ENCODE results near the gene PPARGC1A. TPM values are rescaled to one million over a fixed set of nuclear protein-coding genes. Genes with fewer than 3 reads are reported as not detected.

PPARGC1A gene
- total and polyA plus RNA-seq, 10 of the 15 experiments (the other 5 are each of a cell fraction or from before 2014, with no cell fraction given): 0.01 to 0.05 (median 0.04) TPM; not detected in 7

GRCh38 chr4:23779422-23779821 is 110.4 kb downstream of the PPARGC1A start:
- Histone ChIP-seq H3K27me3 (replicated peaks in 1 of 2; ENCODE audit: control insufficient read depth in 2 of 2, insufficient read depth in 2 of 2, low read length in 1 of 2) (no peaks in the 10 kb centered on the region), H3K4me2 (ENCODE audit: control insufficient read depth, insufficient read depth) (no peak overlapping the region), H3K36me3 (ENCODE audit: control insufficient read depth in 2 of 2, insufficient read depth in 2 of 2, low read length in 1 of 2) (no peaks in the 10 kb centered on the region), H2AFZ (ENCODE audit: control insufficient read depth, low read depth, low read length) (no peak overlapping the region), H3K4me1 (ENCODE audit: control insufficient read depth, insufficient read depth, low read length) (no peaks in the 10 kb centered on the region), H3K27ac (ENCODE audit: control insufficient read depth, insufficient read depth) (no peak overlapping the region), H3K79me2 (ENCODE audit: control insufficient read depth, insufficient read depth, low read length) (no peaks in the 10 kb centered on the region), H3K9ac (ENCODE audit: control insufficient read depth, insufficient read depth, low read length) (no peak overlapping the region), H3K9me3 (replicated peaks; ENCODE audit: control insufficient read depth, insufficient read depth, low read length) (no peaks in the 10 kb centered on the region), H3K4me3 (no peak overlapping the region), H4K20me1 (ENCODE audit: control insufficient read depth, insufficient read depth) (no peaks in the 10 kb centered on the region)
- BruUV-seq (replicated peaks): no TSS peak
- ChIA-PET CTCF (no interaction called here), POLR2A (no interaction called here), SMC1A (ENCODE audit: uncharacterized antibody, unreplicated experiment) (no interaction called here), RAD21 (ENCODE audit: unreplicated experiment) (no interaction called here)
- in situ Hi-C loops (cut with MboI) (no loop called here), intact Hi-C loops (cut with micrococcal nuclease; ENCODE audit: unreplicated experiment) (no loop called here)
- WGBS (ENCODE audit: insufficient coverage, insufficient replicate concordance, low lambda C conversion rate, missing lambda C conversion rate): 18% methylated on average over 6 of the region's 6 CpGs
- no peak for TF ChIP-seq RELA (IDR thresholded peaks at IDR 0.05; ENCODE audit: borderline replicate concordance, partially characterized antibody)
- no peak for TF ChIP-seq ZNF217 (IDR thresholded peaks at IDR 0.05)
- TF ChIP-seq ELK1 (IDR thresholded peaks at IDR 0.05; ENCODE audit: low read depth, low read length): no peak
- TF ChIP-seq SUPT20H (IDR thresholded peaks at IDR 0.05; ENCODE audit: borderline replicate concordance, control insufficient read depth, low read depth, low read length): no peak
- no peak for TF ChIP-seq RB1 (IDR thresholded peaks at IDR 0.05; ENCODE audit: borderline replicate concordance)
- no peak for TF ChIP-seq CREB1 (IDR thresholded peaks at IDR 0.05; ENCODE audit: low read depth)
- TF ChIP-seq EED (IDR thresholded peaks at IDR 0.05; ENCODE audit: low read depth): no peak
- no peak for TF ChIP-seq CUX1 (IDR thresholded peaks at IDR 0.05; ENCODE audit: insufficient replicate concordance, low read depth, low read length)
- no peak for TF ChIP-seq WRNIP1 (IDR thresholded peaks at IDR 0.05; ENCODE audit: borderline replicate concordance, low read depth, low read length)
- no peak for TF ChIP-seq TAF1 (IDR thresholded peaks at IDR 0.05; ENCODE audit: borderline replicate concordance, low read depth, low read length)
- TF ChIP-seq STAT1 (conservative IDR thresholded peaks at IDR 0.05): no peak
- no peak for TF ChIP-seq SPI1 (IDR thresholded peaks at IDR 0.05; ENCODE audit: borderline replicate concordance, insufficient read depth, low read depth, low read length)
- TF ChIP-seq E2F4 (IDR thresholded peaks at IDR 0.05; ENCODE audit: low read depth, low read length): no peak
- TF ChIP-seq NFIC (IDR thresholded peaks at IDR 0.05; ENCODE audit: low read depth, low read length): no peak
- TF ChIP-seq NFXL1 (IDR thresholded peaks at IDR 0.05; ENCODE audit: borderline replicate concordance): no peak
- TF ChIP-seq ZBED1 (IDR thresholded peaks at IDR 0.05; ENCODE audit: borderline replicate concordance): no peak
- TF ChIP-seq USF2 (IDR thresholded peaks at IDR 0.05; ENCODE audit: borderline replicate concordance, low read depth, low read length): no peak
- no peak for TF ChIP-seq SRF (IDR thresholded peaks at IDR 0.05; ENCODE audit: low read depth in 2 of 2, low read length in 2 of 2)
- ATAC-seq: no peak
- no peak for FAIRE-seq
- no peak for DNase-seq (ENCODE audit: low read depth, low spot score)
